Colonic mucosa (tissue), 4 donors: ENCODE data around the gene ENDOU. TPM values are rescaled to one million over a fixed set of nuclear protein-coding genes. Genes with fewer than 3 reads are reported as not detected.
A peak's percentile ranks its signal among the peaks of the same experiment; 100 is the strongest.

ENCODE experiments used
- DNase-seq: peaks from one replicate; pipeline ENCODE4 v3.0.0-alpha.2; 2020
- H3K27ac ChIP-seq: fragments of 200-600 bp; one replicate; pipeline ENCODE4 v1.8.0; 2021
- H3K27me3 ChIP-seq: fragments of 200-600 bp; one replicate; pipeline ENCODE4 v1.8.0; 2021
- H3K36me3 ChIP-seq: fragments of 200-600 bp; one replicate; pipeline ENCODE4 v1.8.0; 2021
- H3K4me1 ChIP-seq: fragments of 200-600 bp; one replicate; pipeline ENCODE4 v1.8.0; 2021; ENCODE audit warnings: mild to moderate bottlenecking
- H3K4me3 ChIP-seq: fragments of 200-600 bp; one replicate; pipeline ENCODE4 v1.8.0; 2021
- H3K9ac ChIP-seq, 2 donors: one replicate each; pipeline ENCODE4 v1.7.0; 2013; ENCODE audit warnings: control low read depth in 2 of 2, low read depth in 2 of 2, low read length in 2 of 2
- H3K9me3 ChIP-seq: fragments of 200-600 bp; one replicate; pipeline ENCODE4 v1.8.0; 2021
- CTCF ChIP-seq: fragments of 200-600 bp; IDR thresholded peaks from one replicate; pipeline ENCODE4 v1.8.0; 2022; ENCODE audit warnings: antibody characterized with exemption, mild to moderate bottlenecking
- intact Hi-C: fragments of 100-400 bp; cut with DNase I; formaldehyde crosslinking; loops from one replicate; pipeline ENCODE4 v1.14.1; 2022
- total RNA-seq, 2 donors: library from RNA; stranded (reverse); fragmentation: NEBNext Ultra II Directional in 1 of 2; extraction: Animal tissue kit (Norgen Biotek cat#: 25700) in 1 of 2; gene quantifications; one replicate each; pipeline ENCODE4 v1.2.1, GENCODE V29; 2021
- donor health status: healthy.
- donor health status: DM: no; HTN: no; CAD: no.
- donor health status: DM: no; HTN: no; CAD: no.

Gene ENDOU
- total RNA-seq, 2 donors from 2014 or later, result not detected

- peak overlapping the region; percentile 3 to 67 for H3K9ac ChIP-seq
- H3K36me3 ChIP-seq, result no peaks in the 10 kb centered on the region
- no peak overlapping the region for H3K4me3 ChIP-seq
- H3K27me3 ChIP-seq, result no peaks in the 10 kb centered on the region
- H3K27ac ChIP-seq, result peak overlapping the region; percentile 66
- TF ChIP-seq CTCF, result no peak
- intact Hi-C loops, result no loop called here
- no peaks in the 10 kb centered on the region for H3K9me3 ChIP-seq
- H3K4me1 ChIP-seq, result peaks cover 27% of the 10 kb centered on the region
- DNase-seq, result peak; percentile 93
These were observed 29.6 kb upstream of the ENDOU start for GRCh38 chr12:47754881-47755280.

GRCh38 chr12:47754126-47754525 is 28.8 kb upstream of the ENDOU start:
- Histone ChIP-seq H3K4me1 (peaks cover 27% of the 10 kb centered on the region), H3K4me3 (no peak overlapping the region), H3K9ac (peak overlapping the region in 1 of 2 donors; percentile 67), H3K36me3 (no peaks in the 10 kb centered on the region), H3K27me3 (no peaks in the 10 kb centered on the region), H3K9me3 (no peaks in the 10 kb centered on the region), H3K27ac (peak overlapping the region; percentile 66)
- DNase-seq, result no peak
- no peak for TF ChIP-seq CTCF
- intact Hi-C loops, result no loop called here

- Histone ChIP-seq H3K9me3 (no peaks in the 10 kb centered on the region), H3K4me3 (no peak overlapping the region), H3K27ac (peak overlapping the region; percentile 66), H3K36me3 (no peaks in the 10 kb centered on the region), H3K27me3 (no peaks in the 10 kb centered on the region), H3K9ac (peak overlapping the region in 1 of 2 donors; percentile 66), H3K4me1 (peaks cover 27% of the 10 kb centered on the region)
- TF ChIP-seq CTCF, result no peak
- DNase-seq, result peak; percentile 76
- intact Hi-C loops, result no loop called here
These were observed 28.0 kb upstream of the ENDOU start for GRCh38 chr12:47753021-47754001.

- no peak overlapping the region for H3K4me3 ChIP-seq
- TF ChIP-seq CTCF, result no peak
- H3K27ac ChIP-seq, result no peak overlapping the region
These were observed 27.3 kb upstream of the ENDOU start for GRCh38 chr12:47752552-47752951.

GRCh38 chr12:47752121-47752520 is 26.8 kb upstream of the ENDOU start:
- intact Hi-C loops, result no loop called here
- no peak overlapping the region for H3K9ac ChIP-seq
- no peaks in the 10 kb centered on the region for H3K9me3 ChIP-seq
- no peaks in the 10 kb centered on the region for H3K36me3 ChIP-seq
- no peaks in the 10 kb centered on the region for H3K27me3 ChIP-seq
- no peak for DNase-seq
- TF ChIP-seq CTCF, result no peak
- peaks cover 27% of the 10 kb centered on the region for H3K4me1 ChIP-seq
- no peak overlapping the region for H3K4me3 ChIP-seq
- H3K27ac ChIP-seq, result no peak overlapping the region

More at GRCh38 chr12:47752552-47752951, 27.3 kb upstream of the ENDOU start:
- DNase-seq, result no peak
- Histone ChIP-seq H3K27me3 (no peaks in the 10 kb centered on the region), H3K4me1 (peaks cover 27% of the 10 kb centered on the region), H3K36me3 (no peaks in the 10 kb centered on the region), H3K9ac (peak overlapping the region in 1 of 2 donors; percentile 66), H3K9me3 (no peaks in the 10 kb centered on the region)
- intact Hi-C loops, result no loop called here
